ENCODE results near the gene LCMT2. TPM values are rescaled to one million over a fixed set of nuclear protein-coding genes. Genes with fewer than 3 reads are reported as not detected.

The LCMT2 gene
- total RNA-seq, 1 donor from 2014 or later = 4.7 TPM

DNA sequence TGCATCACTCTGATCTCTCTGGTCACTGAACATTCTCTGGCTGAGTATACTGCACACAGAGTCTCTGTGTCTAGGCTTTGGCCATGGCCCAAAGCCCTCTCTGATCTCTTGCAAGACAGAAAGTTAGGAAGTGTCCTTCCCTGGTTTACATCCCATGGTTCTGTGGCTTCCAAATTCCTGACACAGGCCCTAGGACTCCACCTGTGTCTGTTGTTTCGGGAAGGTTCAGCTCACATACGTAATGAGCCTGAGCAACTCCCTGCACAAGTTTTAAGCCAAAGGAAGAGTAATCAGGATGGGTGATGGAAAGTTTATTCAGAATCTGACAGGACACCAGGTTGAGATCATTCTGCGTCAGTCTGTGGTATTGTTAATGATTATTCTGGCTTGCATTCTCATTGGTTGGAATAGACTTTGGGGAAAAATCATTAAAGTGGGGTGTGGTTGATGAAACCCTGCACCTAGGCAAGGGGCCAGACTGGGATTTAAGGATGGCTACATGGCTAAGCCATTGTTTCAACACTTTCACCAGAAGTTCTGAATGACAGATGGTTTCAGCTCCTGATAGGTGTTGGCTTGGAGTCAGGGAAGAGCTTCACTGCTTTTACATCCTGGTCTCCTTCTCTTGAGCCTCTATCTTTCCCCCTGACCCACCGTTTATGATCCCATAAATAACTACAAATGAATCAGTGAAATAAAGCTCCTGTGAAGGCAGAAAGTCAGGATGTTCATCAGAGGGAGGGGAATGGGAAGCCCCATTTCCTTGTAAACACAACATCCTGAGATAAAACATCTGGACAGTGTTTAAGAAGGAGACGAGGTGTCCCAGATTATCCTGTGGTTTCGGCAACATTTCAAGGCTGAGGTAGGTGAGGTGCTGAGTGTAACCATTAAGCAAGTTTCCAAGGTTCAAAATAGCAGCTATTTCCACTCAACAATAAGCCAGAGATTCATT, 14.1 kb downstream of the LCMT2 start:
- TF ChIP-seq CTCF (IDR thresholded peaks at IDR 0.05; ENCODE audit: insufficient read depth, low read depth, low read length) = no peak
- TF ChIP-seq EZH2 (IDR thresholded peaks at IDR 0.05; ENCODE audit: insufficient read depth, low read length) = no peak
- no peak for DNase-seq (ENCODE audit: low read depth)
- no peaks in the 10 kb centered on the region for H3K9me3 Mint-ChIP-seq (ENCODE audit: unreplicated experiment)

GRCh38 chr15:43314171-43314570, 16.2 kb downstream of the LCMT2 start:
- H2AFZ ChIP-seq (ENCODE audit: low read depth, low read length) = no peak overlapping the region
- FAIRE-seq = no peak
- Mint-ChIP-seq H3K4me3 (ENCODE audit: unreplicated experiment) (no peak overlapping the region), H3K27me3 (ENCODE audit: low read depth, unreplicated experiment) (peaks cover 33% of the 10 kb centered on the region), H3K9me3 (ENCODE audit: unreplicated experiment) (no peaks in the 10 kb centered on the region), H3K27ac (ENCODE audit: unreplicated experiment) (no peak overlapping the region), H3K36me3 (ENCODE audit: low read depth, unreplicated experiment) (no peaks in the 10 kb centered on the region), H3K4me1 (ENCODE audit: low read depth, unreplicated experiment) (no peaks in the 10 kb centered on the region)
- no peaks in the 10 kb centered on the region for H3K79me2 ChIP-seq (ENCODE audit: insufficient read depth, low read length)
- H3K4me2 ChIP-seq (ENCODE audit: low read length) = no peak overlapping the region
- TF ChIP-seq CTCF (IDR thresholded peaks at IDR 0.05; ENCODE audit: insufficient read depth, low read depth, low read length) (no peak), EZH2 (IDR thresholded peaks at IDR 0.05; ENCODE audit: insufficient read depth, low read length) (no peak)
- peaks cover 3% of the 10 kb centered on the region for H3K4me1 ChIP-seq (ENCODE audit: insufficient read depth, low read length)
- peaks cover 23% of the 10 kb centered on the region for H3K27me3 ChIP-seq (ENCODE audit: insufficient read depth, low read length)
- DNase-seq (ENCODE audit: low read depth) = no peak
- no peak overlapping the region for H3K9ac ChIP-seq (ENCODE audit: low read length)
- H3K36me3 ChIP-seq (ENCODE audit: insufficient read depth, low read length) = no peaks in the 10 kb centered on the region
- no peak overlapping the region for H3K27ac ChIP-seq (ENCODE audit: low read depth, low read length)
- H4K20me1 ChIP-seq (ENCODE audit: insufficient read depth, low read length) = no peaks in the 10 kb centered on the region
- H3K4me3 ChIP-seq (ENCODE audit: insufficient read depth, low read depth, low read length) = no peak overlapping the region
- H3K9me3 ChIP-seq (ENCODE audit: insufficient read depth, low read depth, low read length) = peaks cover 6% of the 10 kb centered on the region

More for the DNA sequence above, 14.1 kb downstream of the LCMT2 start:
- H2AFZ ChIP-seq (ENCODE audit: low read depth, low read length) = no peak overlapping the region
- no peak overlapping the region for H3K4me3 ChIP-seq (ENCODE audit: insufficient read depth, low read depth, low read length)
- Mint-ChIP-seq H3K4me1 (ENCODE audit: low read depth, unreplicated experiment) (no peaks in the 10 kb centered on the region), H3K27ac (ENCODE audit: unreplicated experiment) (no peak overlapping the region), H3K36me3 (ENCODE audit: low read depth, unreplicated experiment) (no peaks in the 10 kb centered on the region), H3K4me3 (ENCODE audit: unreplicated experiment) (no peak overlapping the region), H3K27me3 (ENCODE audit: low read depth, unreplicated experiment) (peaks cover 25% of the 10 kb centered on the region)
- no peak overlapping the region for H3K4me2 ChIP-seq (ENCODE audit: low read length)
- H3K9me3 ChIP-seq (ENCODE audit: insufficient read depth, low read depth, low read length) = peaks cover 6% of the 10 kb centered on the region
- H4K20me1 ChIP-seq (ENCODE audit: insufficient read depth, low read length) = no peaks in the 10 kb centered on the region
- H3K36me3 ChIP-seq (ENCODE audit: insufficient read depth, low read length) = no peaks in the 10 kb centered on the region
- H3K27me3 ChIP-seq (ENCODE audit: insufficient read depth, low read length) = peaks cover 7% of the 10 kb centered on the region
- H3K79me2 ChIP-seq (ENCODE audit: insufficient read depth, low read length) = no peaks in the 10 kb centered on the region
- H3K4me1 ChIP-seq (ENCODE audit: insufficient read depth, low read length) = peaks cover 3% of the 10 kb centered on the region
- H3K9ac ChIP-seq (ENCODE audit: low read length) = no peak overlapping the region
- H3K27ac ChIP-seq (ENCODE audit: low read depth, low read length) = no peak overlapping the region
- no peak for FAIRE-seq

DNA sequence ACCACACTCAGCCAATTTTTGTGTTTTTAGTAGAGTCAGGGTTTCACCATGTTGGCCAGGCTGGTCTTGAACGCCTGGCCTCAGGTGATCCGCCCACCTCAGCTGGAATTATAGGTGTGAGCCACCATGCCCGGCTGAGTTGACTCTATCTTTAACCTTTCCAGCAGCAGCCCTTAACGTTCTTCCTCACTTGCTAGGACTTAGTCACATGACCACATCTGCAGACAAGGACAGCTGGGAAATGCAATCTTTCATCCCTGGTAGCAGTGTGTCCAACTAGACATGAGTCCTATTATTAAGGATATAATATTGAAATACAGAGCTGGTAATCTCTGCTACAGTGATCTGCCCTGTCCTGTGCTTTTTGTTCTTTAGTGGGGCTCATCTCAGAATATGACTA, 18.0 kb downstream of the LCMT2 start:
- peaks cover 6% of the 10 kb centered on the region for H3K9me3 ChIP-seq (ENCODE audit: insufficient read depth, low read depth, low read length)
- H2AFZ ChIP-seq (ENCODE audit: low read depth, low read length) = no peak overlapping the region
- no peak overlapping the region for H3K4me3 Mint-ChIP-seq (ENCODE audit: unreplicated experiment)
- no peak overlapping the region for H3K4me3 ChIP-seq (ENCODE audit: insufficient read depth, low read depth, low read length)
- H3K27me3 Mint-ChIP-seq (ENCODE audit: low read depth, unreplicated experiment) = peaks cover 39% of the 10 kb centered on the region
- no peak for FAIRE-seq
- peaks cover 3% of the 10 kb centered on the region for H3K4me1 Mint-ChIP-seq (ENCODE audit: low read depth, unreplicated experiment)
- no peaks in the 10 kb centered on the region for H3K36me3 ChIP-seq (ENCODE audit: insufficient read depth, low read length)
- H3K27ac ChIP-seq (ENCODE audit: low read depth, low read length) = no peak overlapping the region
- no peak overlapping the region for H3K27ac Mint-ChIP-seq (ENCODE audit: unreplicated experiment)
- no peaks in the 10 kb centered on the region for H3K79me2 ChIP-seq (ENCODE audit: insufficient read depth, low read length)
- DNase-seq (ENCODE audit: low read depth) = no peak
- H3K9ac ChIP-seq (ENCODE audit: low read length) = no peak overlapping the region
- no peaks in the 10 kb centered on the region for H3K36me3 Mint-ChIP-seq (ENCODE audit: low read depth, unreplicated experiment)
- H3K4me1 ChIP-seq (ENCODE audit: insufficient read depth, low read length) = no peaks in the 10 kb centered on the region
- H4K20me1 ChIP-seq (ENCODE audit: insufficient read depth, low read length) = no peaks in the 10 kb centered on the region
- peaks cover 37% of the 10 kb centered on the region for H3K27me3 ChIP-seq (ENCODE audit: insufficient read depth, low read length)
- H3K9me3 Mint-ChIP-seq (ENCODE audit: unreplicated experiment) = no peaks in the 10 kb centered on the region
- no peak overlapping the region for H3K4me2 ChIP-seq (ENCODE audit: low read length)
- TF ChIP-seq CTCF (IDR thresholded peaks at IDR 0.05; ENCODE audit: insufficient read depth, low read depth, low read length) (no peak), EZH2 (IDR thresholded peaks at IDR 0.05; ENCODE audit: insufficient read depth, low read length) (no peak)

Measured in astrocyte (in vitro differentiated cells and primary cell).